ENCODE results near the gene DLG2.

DNA sequence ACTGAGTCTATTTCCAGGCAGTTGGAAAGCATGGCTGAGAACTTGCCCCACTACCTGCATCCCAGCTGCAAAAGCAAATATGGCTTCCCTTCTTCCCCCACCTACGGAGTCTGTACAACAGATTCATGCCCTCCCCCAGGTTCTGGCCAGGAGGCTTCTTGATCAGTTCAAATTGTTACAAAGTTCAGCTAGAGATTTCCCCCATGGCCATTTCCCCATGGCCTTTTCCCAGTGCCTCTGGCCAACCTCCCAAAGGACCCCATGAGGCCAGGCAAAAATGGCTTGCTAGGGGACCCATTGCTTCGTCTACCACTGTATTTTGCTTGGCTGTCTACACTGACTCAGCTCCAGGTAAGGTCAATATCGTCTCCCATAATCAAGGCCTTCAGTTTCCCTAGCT, 203.3 kb downstream of the DLG2 start:
- TF ChIP-seq BRD9 (IDR thresholded peaks at IDR 0.05; ENCODE audit: low read depth, partially characterized antibody) (no peak), ETV6 (IDR thresholded peaks at IDR 0.05; ENCODE audit: borderline replicate concordance in 1 of 2, low read depth in 2 of 2, low read length in 1 of 2) (no peak), ETV6 (CRISPR knock-in tag; IDR thresholded peaks at IDR 0.05; ENCODE audit: borderline replicate concordance) (no peak), STAT5B (CRISPR knock-in tag; IDR thresholded peaks at IDR 0.05) (no peak), GATAD2B (IDR thresholded peaks at IDR 0.05; ENCODE audit: borderline replicate concordance) (no peak), TEAD1 (CRISPR knock-in tag; IDR thresholded peaks at IDR 0.05) (no peak), POLR2A (conservative IDR thresholded peaks at IDR 0.05) (no peak), DDX20 (tag; IDR thresholded peaks at IDR 0.05; ENCODE audit: low read depth) (no peak), MAFK (IDR thresholded peaks at IDR 0.05; ENCODE audit: low read length) (no peak), NR2C1 (IDR thresholded peaks at IDR 0.05) (no peak), NR2C1 (tag; IDR thresholded peaks at IDR 0.05) (no peak)
- TF ChIP-seq, protein P1, sequence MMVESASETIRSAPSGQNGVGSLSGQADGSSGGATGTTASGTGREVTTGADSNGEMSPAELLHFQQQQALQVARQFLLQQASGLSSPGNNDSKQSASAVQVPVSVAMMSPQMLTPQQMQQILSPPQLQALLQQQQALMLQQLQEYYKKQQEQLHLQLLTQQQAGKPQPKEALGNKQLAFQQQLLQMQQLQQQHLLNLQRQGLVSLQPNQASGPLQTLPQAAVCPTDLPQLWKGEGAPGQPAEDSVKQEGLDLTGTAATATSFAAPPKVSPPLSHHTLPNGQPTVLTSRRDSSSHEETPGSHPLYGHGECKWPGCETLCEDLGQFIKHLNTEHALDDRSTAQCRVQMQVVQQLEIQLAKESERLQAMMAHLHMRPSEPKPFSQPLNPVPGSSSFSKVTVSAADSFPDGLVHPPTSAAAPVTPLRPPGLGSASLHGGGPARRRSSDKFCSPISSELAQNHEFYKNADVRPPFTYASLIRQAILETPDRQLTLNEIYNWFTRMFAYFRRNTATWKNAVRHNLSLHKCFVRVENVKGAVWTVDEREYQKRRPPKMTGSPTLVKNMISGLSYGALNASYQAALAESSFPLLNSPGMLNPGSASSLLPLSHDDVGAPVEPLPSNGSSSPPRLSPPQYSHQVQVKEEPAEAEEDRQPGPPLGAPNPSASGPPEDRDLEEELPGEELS (CRISPR knock-in tag; IDR thresholded peaks at IDR 0.05; ENCODE audit: borderline replicate concordance), result no peak
- TF ChIP-seq, protein P2, sequence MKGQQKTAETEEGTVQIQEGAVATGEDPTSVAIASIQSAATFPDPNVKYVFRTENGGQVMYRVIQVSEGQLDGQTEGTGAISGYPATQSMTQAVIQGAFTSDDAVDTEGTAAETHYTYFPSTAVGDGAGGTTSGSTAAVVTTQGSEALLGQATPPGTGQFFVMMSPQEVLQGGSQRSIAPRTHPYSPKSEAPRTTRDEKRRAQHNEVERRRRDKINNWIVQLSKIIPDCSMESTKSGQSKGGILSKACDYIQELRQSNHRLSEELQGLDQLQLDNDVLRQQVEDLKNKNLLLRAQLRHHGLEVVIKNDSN (CRISPR knock-in tag; IDR thresholded peaks at IDR 0.05), result no peak
- TF ChIP-seq, protein P3, sequence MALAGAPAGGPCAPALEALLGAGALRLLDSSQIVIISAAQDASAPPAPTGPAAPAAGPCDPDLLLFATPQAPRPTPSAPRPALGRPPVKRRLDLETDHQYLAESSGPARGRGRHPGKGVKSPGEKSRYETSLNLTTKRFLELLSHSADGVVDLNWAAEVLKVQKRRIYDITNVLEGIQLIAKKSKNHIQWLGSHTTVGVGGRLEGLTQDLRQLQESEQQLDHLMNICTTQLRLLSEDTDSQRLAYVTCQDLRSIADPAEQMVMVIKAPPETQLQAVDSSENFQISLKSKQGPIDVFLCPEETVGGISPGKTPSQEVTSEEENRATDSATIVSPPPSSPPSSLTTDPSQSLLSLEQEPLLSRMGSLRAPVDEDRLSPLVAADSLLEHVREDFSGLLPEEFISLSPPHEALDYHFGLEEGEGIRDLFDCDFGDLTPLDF (CRISPR knock-in tag; IDR thresholded peaks at IDR 0.05), result no peak
- TF ChIP-seq, protein P4, sequence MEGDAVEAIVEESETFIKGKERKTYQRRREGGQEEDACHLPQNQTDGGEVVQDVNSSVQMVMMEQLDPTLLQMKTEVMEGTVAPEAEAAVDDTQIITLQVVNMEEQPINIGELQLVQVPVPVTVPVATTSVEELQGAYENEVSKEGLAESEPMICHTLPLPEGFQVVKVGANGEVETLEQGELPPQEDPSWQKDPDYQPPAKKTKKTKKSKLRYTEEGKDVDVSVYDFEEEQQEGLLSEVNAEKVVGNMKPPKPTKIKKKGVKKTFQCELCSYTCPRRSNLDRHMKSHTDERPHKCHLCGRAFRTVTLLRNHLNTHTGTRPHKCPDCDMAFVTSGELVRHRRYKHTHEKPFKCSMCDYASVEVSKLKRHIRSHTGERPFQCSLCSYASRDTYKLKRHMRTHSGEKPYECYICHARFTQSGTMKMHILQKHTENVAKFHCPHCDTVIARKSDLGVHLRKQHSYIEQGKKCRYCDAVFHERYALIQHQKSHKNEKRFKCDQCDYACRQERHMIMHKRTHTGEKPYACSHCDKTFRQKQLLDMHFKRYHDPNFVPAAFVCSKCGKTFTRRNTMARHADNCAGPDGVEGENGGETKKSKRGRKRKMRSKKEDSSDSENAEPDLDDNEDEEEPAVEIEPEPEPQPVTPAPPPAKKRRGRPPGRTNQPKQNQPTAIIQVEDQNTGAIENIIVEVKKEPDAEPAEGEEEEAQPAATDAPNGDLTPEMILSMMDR (IDR thresholded peaks at IDR 0.05 in 2 of 3, conservative IDR thresholded peaks at IDR 0.05 in 1 of 3; ENCODE audit: insufficient read depth in 2 of 3, low read depth in 1 of 3, low read length in 3 of 3), result no peak
- TF ChIP-seq, protein P5, sequence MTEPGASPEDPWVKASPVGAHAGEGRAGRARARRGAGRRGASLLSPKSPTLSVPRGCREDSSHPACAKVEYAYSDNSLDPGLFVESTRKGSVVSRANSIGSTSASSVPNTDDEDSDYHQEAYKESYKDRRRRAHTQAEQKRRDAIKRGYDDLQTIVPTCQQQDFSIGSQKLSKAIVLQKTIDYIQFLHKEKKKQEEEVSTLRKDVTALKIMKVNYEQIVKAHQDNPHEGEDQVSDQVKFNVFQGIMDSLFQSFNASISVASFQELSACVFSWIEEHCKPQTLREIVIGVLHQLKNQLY (CRISPR knock-in tag; conservative IDR thresholded peaks at IDR 0.05), result no peak

Data from K562 (cell line).